Liver (tissue), 9 donors: Measurements from ENCODE around the gene C11orf24. TPM values are rescaled to one million over a fixed set of nuclear protein-coding genes. Genes with fewer than 3 reads are reported as not detected.

Experiments used
- DNase-seq: peaks from one replicate; pipeline ENCODE4 v3.0.0-alpha.2; 2017; ENCODE audit warnings: low spot score
- H3K27ac ChIP-seq, 2 donors: one replicate each; pipeline ENCODE4 v1.7.0; 2013; ENCODE audit warnings: inconsistent platforms in 2 of 2, low read length in 2 of 2, control low read depth in 1 of 2, low read depth in 1 of 2, mild to moderate bottlenecking in 1 of 2
- H3K27me3 ChIP-seq, 4 donors: one replicate each; pipeline versions ENCODE4 v1.6.1 to v1.7.0; 2013; ENCODE audit warnings: low read length in 3 of 4, inconsistent platforms in 1 of 4, mild to moderate bottlenecking in 1 of 4, moderate library complexity in 1 of 4; ENCODE audit not compliant: control insufficient read depth in 4 of 4, insufficient read depth in 4 of 4
- H3K36me3 ChIP-seq, 4 donors: one replicate each; pipeline versions ENCODE4 v1.6.1 to v1.7.0; 2013; ENCODE audit warnings: low read length in 3 of 4, mild to moderate bottlenecking in 3 of 4, low read depth in 1 of 4, moderate library complexity in 1 of 4; ENCODE audit not compliant: control insufficient read depth in 4 of 4, insufficient read depth in 3 of 4
- H3K4me1 ChIP-seq, 4 donors: one replicate each; pipeline versions ENCODE4 v1.6.1 to v1.7.0; 2013; ENCODE audit warnings: low read length in 3 of 4, mild to moderate bottlenecking in 3 of 4, moderate library complexity in 1 of 4; ENCODE audit not compliant: control insufficient read depth in 4 of 4, insufficient read depth in 4 of 4
- H3K4me3 ChIP-seq, 3 donors: one replicate each; pipeline versions ENCODE4 v1.6.1 to v1.7.0; 2013; ENCODE audit warnings: low read length in 3 of 3, control low read depth in 1 of 3, low read depth in 1 of 3, mild to moderate bottlenecking in 1 of 3
- H3K9ac ChIP-seq, 2 donors: one replicate each; pipeline ENCODE4 v1.7.0; 2013; ENCODE audit warnings: low read length in 2 of 2, mild to moderate bottlenecking in 2 of 2, moderate library complexity in 2 of 2, control low read depth in 1 of 2, low read depth in 1 of 2
- H3K9me3 ChIP-seq, 4 donors: one replicate each; pipeline versions ENCODE4 v1.6.1 to v1.7.0; 2013; ENCODE audit warnings: low read length in 3 of 4; ENCODE audit not compliant: control insufficient read depth in 4 of 4
- EGR1 ChIP-seq, 2 donors: IDR thresholded peaks; 2 replicates each; pipeline ENCODE4 v1.6.1; 2016 to 2018; ENCODE audit warnings: antibody characterized with exemption in 2 of 2, low read depth in 2 of 2
- FOXA1 ChIP-seq: IDR thresholded peaks from 2 replicates; pipeline ENCODE4 v1.6.1; 2016; ENCODE audit warnings: antibody characterized with exemption
- FOXA2 ChIP-seq: IDR thresholded peaks from 2 replicates; pipeline ENCODE4 v1.6.1; 2016; ENCODE audit warnings: antibody characterized with exemption
- GABPA ChIP-seq, 2 donors: IDR thresholded peaks in 1 of 2; conservative IDR thresholded peaks in 1 of 2; 2 replicates each; pipeline ENCODE4 v1.6.1; 2016; ENCODE audit warnings: antibody characterized with exemption in 2 of 2, mild to moderate bottlenecking in 1 of 2, moderate library complexity in 1 of 2
- HNF4A ChIP-seq, 2 donors: conservative IDR thresholded peaks; 2 replicates each; pipeline ENCODE4 v1.6.1; 2016; ENCODE audit warnings: antibody characterized with exemption in 2 of 2, mild to moderate bottlenecking in 2 of 2
- HNF4G ChIP-seq: IDR thresholded peaks from 2 replicates; pipeline ENCODE4 v1.6.1; 2016; ENCODE audit warnings: antibody characterized with exemption
- JUND ChIP-seq, 2 donors: IDR thresholded peaks; 2 replicates each; pipeline ENCODE4 v1.6.1; 2016; ENCODE audit warnings: antibody characterized with exemption in 2 of 2
- NR2F2 ChIP-seq: IDR thresholded peaks from 2 replicates; pipeline ENCODE4 v1.6.1; 2016; ENCODE audit warnings: antibody characterized with exemption
- RAD21 ChIP-seq, 2 donors: IDR thresholded peaks; 2 replicates each; pipeline ENCODE4 v1.6.1; 2016; ENCODE audit warnings: antibody characterized with exemption in 2 of 2, mild to moderate bottlenecking in 2 of 2
- RXRA ChIP-seq, 2 donors: IDR thresholded peaks; 2 replicates each; pipeline ENCODE4 v1.6.1; 2017 to 2018; ENCODE audit warnings: antibody characterized with exemption in 2 of 2, mild to moderate bottlenecking in 1 of 2
- SP1 ChIP-seq: IDR thresholded peaks from 2 replicates; pipeline ENCODE4 v1.6.1; 2018; ENCODE audit warnings: antibody characterized with exemption, mild to moderate bottlenecking
- TAF1 ChIP-seq: conservative IDR thresholded peaks from 2 replicates; pipeline ENCODE4 v1.6.1; 2016; ENCODE audit warnings: antibody characterized with exemption, mild to moderate bottlenecking
- YY1 ChIP-seq: IDR thresholded peaks from 2 replicates; pipeline ENCODE4 v1.6.1; 2016; ENCODE audit warnings: antibody characterized with exemption, mild to moderate bottlenecking
- WGBS: extraction: QIAGEN DNeasy Blood & Tissue Kit; methylation state at CpG from one replicate; pipeline ENCODE4 v1.1.7; 2013; 5-methylcytosine and 5-hydroxymethylcytosine counted together
- polyA plus RNA-seq, 2 donors: library from polyadenylated mRNA; stranded (reverse) in 1 of 2; unstranded in 1 of 2; fragments of 200-250 nt in 1 of 2; fragments of >200 nt in 1 of 2; fragmentation: Nextera tagmentation in 1 of 2; extraction: Ambion mirVana in 1 of 2; gene quantifications; one replicate each; pipeline versions ENCODE4 v1.2.1 to v1.2.3, GENCODE V29; 2013 to 2015
- total RNA-seq, 2 donors: library from RNA; depleted of rRNA; stranded (reverse); fragments of >200 nt; gene quantifications; one replicate each; pipeline ENCODE4 v1.2.3, GENCODE V29; 2014
- TF ChIP-seq, protein P1 (sequence below): IDR thresholded peaks from 2 replicates; pipeline ENCODE4 v1.6.1; 2016; ENCODE audit warnings: antibody characterized with exemption
- TF ChIP-seq, protein P2 (sequence below): fragments of 150-350 bp; IDR thresholded peaks from 2 replicates; pipeline ENCODE4 v1.5.1; 2017; ENCODE audit warnings: improper control_type of control experiment, low read depth, low read length; ENCODE audit not compliant: missing input control
- TF ChIP-seq, protein P3 (sequence below): IDR thresholded peaks from 2 replicates; pipeline ENCODE4 v1.6.1; 2016; ENCODE audit warnings: antibody characterized with exemption, mild to moderate bottlenecking
- TF ChIP-seq, protein P4 (sequence below): IDR thresholded peaks from 2 replicates; pipeline ENCODE4 v1.6.1; 2016; ENCODE audit warnings: antibody characterized with exemption
- TF ChIP-seq, protein P5 (sequence below): IDR thresholded peaks from 2 replicates; pipeline ENCODE4 v1.6.1; 2016; ENCODE audit warnings: antibody characterized with exemption
- donor health status: healthy.
- donor health status: healthy.
- donor health status: healthy.
- donor health status: healthy.
- donor health status: healthy.

The C11orf24 gene
- total and polyA plus RNA-seq, 4 donors: 7.8 to 50.3 (median 32.0) TPM

DNA sequence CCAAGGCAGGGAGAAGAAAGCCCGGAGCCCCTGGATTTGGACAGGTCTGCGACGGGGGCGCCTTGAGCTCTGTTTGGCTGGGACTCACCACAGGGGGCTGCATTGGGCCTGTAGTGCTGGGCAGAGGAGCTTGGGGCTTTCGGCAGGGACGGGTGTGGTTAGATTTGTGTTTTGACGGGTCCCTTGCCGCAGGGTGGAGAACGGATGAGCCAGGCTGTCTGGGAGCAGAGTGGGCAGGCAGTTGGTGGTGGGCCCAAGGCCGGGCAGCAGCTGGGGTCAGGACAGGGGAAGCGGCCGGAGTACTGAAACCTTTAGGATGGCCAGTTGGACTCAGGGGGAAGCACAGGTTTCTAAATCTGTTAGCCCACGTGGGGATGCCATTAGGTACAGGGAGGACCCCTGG, 13.4 kb downstream of the C11orf24 start:
- no peak for DNase-seq
- H3K4me1 ChIP-seq: peaks cover 3 to 11% (median 6%) of the 10 kb centered on the region in 4 donors
- H3K9me3 ChIP-seq: no peaks in the 10 kb centered on the region
- H3K4me3 ChIP-seq: no peak overlapping the region
- TF ChIP-seq SP1: no peak
- peak overlapping the region; percentile 19 to 38 for H3K27ac ChIP-seq
- H3K9ac ChIP-seq: no peak overlapping the region
- H3K27me3 ChIP-seq: no peaks in the 10 kb centered on the region
- peaks cover 5 to 28% (median 20%) of the 10 kb centered on the region in 4 donors for H3K36me3 ChIP-seq
- WGBS: 97% methylated on average over 13 of the region's 13 CpGs

DNA sequence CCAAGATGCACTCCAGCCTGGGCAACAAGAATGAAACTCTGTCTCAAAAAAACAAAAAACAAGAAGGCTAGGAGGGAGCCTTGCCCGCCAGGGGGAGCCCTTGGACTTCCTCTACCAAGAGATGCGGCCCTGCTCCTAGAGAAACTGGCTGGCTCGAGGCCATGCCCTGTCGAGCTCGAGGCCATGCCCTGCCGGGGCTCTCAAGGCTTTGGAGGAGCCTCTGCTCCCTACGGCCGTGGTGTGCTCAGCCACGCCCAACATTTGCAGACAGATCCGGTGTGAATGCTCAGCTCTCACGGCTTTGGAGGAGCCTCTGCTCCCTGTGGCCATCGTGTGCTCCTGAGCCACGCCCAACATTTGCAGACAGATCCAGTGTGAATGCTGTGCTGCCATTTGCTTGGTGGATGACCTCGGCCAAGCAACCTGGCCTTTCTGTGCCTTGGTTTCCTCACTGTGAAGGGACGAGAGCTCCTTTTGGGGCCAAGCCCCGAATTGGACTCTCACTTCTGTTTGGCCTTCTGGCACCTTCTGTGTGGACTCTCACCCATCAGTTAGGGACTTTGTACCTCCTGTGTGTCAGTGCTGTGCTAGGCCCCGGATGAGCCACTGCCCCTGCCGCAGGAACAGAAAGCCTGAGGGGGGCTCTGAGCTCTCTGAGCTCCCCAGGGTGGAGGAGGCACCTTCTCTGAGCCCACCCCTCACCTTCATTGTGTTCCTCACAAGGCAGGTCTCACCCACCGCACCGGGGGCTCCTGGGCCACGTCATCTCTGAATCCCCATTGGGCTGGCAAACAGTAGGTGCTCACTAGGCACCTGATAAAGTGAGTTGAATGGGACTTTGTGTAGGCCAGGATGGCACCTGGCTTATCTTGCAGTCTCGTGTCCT, 14.1 kb downstream of the C11orf24 start:
- Histone ChIP-seq H3K9ac (no peak overlapping the region), H3K27me3 (no peaks in the 10 kb centered on the region), H3K27ac (peak overlapping the region; percentile 38 to 56), H3K36me3 (peaks cover 5 to 22% (median 16%) of the 10 kb centered on the region in 4 donors), H3K4me1 (peaks cover 3 to 11% (median 6%) of the 10 kb centered on the region in 4 donors), H3K4me3 (peak overlapping the region in 1 of 3 donors; percentile 34), H3K9me3 (no peaks in the 10 kb centered on the region)
- DNase-seq: peak; percentile 96
- TF ChIP-seq GABPA (IDR thresholded peaks at IDR 0.05 in 1 of 2, conservative IDR thresholded peaks at IDR 0.05 in 1 of 2): no peak
- TF ChIP-seq NR2F2: peak; percentile 39
- TF ChIP-seq, protein P1, sequence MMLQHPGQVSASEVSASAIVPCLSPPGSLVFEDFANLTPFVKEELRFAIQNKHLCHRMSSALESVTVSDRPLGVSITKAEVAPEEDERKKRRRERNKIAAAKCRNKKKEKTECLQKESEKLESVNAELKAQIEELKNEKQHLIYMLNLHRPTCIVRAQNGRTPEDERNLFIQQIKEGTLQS: no peak
- no peak for TF ChIP-seq FOXA2
- peak; percentile 88 for TF ChIP-seq HNF4G
- no peak for TF ChIP-seq EGR1 (IDR thresholded peaks at IDR 0.05; ENCODE audit: low read depth in 2 of 2)
- peak; percentile 96 to 97 for TF ChIP-seq RAD21 (IDR thresholded peaks at IDR 0.05)
- peak; percentile 47 for TF ChIP-seq YY1
- TF ChIP-seq SP1: peak; percentile 50
- no peak for TF ChIP-seq TAF1
- no peak for TF ChIP-seq JUND (IDR thresholded peaks at IDR 0.05)
- TF ChIP-seq FOXA1: peak; percentile 38
- peak; percentile 69 to 76 for TF ChIP-seq RXRA (IDR thresholded peaks at IDR 0.05)
- TF ChIP-seq, protein P2, sequence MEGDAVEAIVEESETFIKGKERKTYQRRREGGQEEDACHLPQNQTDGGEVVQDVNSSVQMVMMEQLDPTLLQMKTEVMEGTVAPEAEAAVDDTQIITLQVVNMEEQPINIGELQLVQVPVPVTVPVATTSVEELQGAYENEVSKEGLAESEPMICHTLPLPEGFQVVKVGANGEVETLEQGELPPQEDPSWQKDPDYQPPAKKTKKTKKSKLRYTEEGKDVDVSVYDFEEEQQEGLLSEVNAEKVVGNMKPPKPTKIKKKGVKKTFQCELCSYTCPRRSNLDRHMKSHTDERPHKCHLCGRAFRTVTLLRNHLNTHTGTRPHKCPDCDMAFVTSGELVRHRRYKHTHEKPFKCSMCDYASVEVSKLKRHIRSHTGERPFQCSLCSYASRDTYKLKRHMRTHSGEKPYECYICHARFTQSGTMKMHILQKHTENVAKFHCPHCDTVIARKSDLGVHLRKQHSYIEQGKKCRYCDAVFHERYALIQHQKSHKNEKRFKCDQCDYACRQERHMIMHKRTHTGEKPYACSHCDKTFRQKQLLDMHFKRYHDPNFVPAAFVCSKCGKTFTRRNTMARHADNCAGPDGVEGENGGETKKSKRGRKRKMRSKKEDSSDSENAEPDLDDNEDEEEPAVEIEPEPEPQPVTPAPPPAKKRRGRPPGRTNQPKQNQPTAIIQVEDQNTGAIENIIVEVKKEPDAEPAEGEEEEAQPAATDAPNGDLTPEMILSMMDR: peak; percentile 87
- TF ChIP-seq, protein P3, sequence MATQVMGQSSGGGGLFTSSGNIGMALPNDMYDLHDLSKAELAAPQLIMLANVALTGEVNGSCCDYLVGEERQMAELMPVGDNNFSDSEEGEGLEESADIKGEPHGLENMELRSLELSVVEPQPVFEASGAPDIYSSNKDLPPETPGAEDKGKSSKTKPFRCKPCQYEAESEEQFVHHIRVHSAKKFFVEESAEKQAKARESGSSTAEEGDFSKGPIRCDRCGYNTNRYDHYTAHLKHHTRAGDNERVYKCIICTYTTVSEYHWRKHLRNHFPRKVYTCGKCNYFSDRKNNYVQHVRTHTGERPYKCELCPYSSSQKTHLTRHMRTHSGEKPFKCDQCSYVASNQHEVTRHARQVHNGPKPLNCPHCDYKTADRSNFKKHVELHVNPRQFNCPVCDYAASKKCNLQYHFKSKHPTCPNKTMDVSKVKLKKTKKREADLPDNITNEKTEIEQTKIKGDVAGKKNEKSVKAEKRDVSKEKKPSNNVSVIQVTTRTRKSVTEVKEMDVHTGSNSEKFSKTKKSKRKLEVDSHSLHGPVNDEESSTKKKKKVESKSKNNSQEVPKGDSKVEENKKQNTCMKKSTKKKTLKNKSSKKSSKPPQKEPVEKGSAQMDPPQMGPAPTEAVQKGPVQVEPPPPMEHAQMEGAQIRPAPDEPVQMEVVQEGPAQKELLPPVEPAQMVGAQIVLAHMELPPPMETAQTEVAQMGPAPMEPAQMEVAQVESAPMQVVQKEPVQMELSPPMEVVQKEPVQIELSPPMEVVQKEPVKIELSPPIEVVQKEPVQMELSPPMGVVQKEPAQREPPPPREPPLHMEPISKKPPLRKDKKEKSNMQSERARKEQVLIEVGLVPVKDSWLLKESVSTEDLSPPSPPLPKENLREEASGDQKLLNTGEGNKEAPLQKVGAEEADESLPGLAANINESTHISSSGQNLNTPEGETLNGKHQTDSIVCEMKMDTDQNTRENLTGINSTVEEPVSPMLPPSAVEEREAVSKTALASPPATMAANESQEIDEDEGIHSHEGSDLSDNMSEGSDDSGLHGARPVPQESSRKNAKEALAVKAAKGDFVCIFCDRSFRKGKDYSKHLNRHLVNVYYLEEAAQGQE: no peak
- TF ChIP-seq, protein P4, sequence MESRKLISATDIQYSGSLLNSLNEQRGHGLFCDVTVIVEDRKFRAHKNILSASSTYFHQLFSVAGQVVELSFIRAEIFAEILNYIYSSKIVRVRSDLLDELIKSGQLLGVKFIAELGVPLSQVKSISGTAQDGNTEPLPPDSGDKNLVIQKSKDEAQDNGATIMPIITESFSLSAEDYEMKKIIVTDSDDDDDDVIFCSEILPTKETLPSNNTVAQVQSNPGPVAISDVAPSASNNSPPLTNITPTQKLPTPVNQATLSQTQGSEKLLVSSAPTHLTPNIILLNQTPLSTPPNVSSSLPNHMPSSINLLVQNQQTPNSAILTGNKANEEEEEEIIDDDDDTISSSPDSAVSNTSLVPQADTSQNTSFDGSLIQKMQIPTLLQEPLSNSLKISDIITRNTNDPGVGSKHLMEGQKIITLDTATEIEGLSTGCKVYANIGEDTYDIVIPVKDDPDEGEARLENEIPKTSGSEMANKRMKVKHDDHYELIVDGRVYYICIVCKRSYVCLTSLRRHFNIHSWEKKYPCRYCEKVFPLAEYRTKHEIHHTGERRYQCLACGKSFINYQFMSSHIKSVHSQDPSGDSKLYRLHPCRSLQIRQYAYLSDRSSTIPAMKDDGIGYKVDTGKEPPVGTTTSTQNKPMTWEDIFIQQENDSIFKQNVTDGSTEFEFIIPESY: no peak
- peak; percentile 97 to 98 for TF ChIP-seq HNF4A (conservative IDR thresholded peaks at IDR 0.05)
- TF ChIP-seq, protein P5, sequence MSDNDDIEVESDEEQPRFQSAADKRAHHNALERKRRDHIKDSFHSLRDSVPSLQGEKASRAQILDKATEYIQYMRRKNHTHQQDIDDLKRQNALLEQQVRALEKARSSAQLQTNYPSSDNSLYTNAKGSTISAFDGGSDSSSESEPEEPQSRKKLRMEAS: peak; percentile 50
- 27% methylated on average over 22 of the region's 22 CpGs for WGBS
